Liver (tissue), 2 donors: ENCODE data around the gene NFU1.

Experiments used
- YY1 ChIP-seq: IDR thresholded peaks from 2 replicates; pipeline ENCODE4 v1.6.1; 2016; ENCODE audit warnings: antibody characterized with exemption, mild to moderate bottlenecking
- TF ChIP-seq, protein P1 (sequence below): fragments of 150-350 bp; IDR thresholded peaks from 2 replicates; pipeline ENCODE4 v1.5.1; 2017; ENCODE audit warnings: improper control_type of control experiment, low read depth, low read length; ENCODE audit not compliant: missing input control
- donor health status: healthy.

GRCh38 chr2:69385443-69386151, 51.6 kb downstream of the NFU1 start:
- TF ChIP-seq, protein P1, sequence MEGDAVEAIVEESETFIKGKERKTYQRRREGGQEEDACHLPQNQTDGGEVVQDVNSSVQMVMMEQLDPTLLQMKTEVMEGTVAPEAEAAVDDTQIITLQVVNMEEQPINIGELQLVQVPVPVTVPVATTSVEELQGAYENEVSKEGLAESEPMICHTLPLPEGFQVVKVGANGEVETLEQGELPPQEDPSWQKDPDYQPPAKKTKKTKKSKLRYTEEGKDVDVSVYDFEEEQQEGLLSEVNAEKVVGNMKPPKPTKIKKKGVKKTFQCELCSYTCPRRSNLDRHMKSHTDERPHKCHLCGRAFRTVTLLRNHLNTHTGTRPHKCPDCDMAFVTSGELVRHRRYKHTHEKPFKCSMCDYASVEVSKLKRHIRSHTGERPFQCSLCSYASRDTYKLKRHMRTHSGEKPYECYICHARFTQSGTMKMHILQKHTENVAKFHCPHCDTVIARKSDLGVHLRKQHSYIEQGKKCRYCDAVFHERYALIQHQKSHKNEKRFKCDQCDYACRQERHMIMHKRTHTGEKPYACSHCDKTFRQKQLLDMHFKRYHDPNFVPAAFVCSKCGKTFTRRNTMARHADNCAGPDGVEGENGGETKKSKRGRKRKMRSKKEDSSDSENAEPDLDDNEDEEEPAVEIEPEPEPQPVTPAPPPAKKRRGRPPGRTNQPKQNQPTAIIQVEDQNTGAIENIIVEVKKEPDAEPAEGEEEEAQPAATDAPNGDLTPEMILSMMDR: no peak
- no peak for TF ChIP-seq YY1
